ENCODE data around the gene SPATA3.

SPATA3 gene

GRCh38 chr2:231051116-231051515, 55.2 kb downstream of the SPATA3 start:
- no peak for DNase-seq

- peak; percentile 95 for DNase-seq
These were observed 56.9 kb downstream of the SPATA3 start for GRCh38 chr2:231052494-231053451.

- no peak for DNase-seq
These were observed 57.9 kb downstream of the SPATA3 start for GRCh38 chr2:231053846-231054245.

GRCh38 chr2:231056453-231057416, 60.8 kb downstream of the SPATA3 start, which contains the start of gene PSMD1:
PSMD1 (plus strand) TSS chr2:231056867; CDS start chr2:231057026, 159 bp downstream.
- DNase-seq = peak; percentile 97

GRCh38 chr2:231057590-231057989, 61.7 kb downstream of the SPATA3 start:
- DNase-seq = no peak

Measured in retina (tissue), 1 donor.